Measurements from ENCODE around the gene CLK3.
A peak's percentile ranks its signal among the peaks of the same experiment; 100 is the strongest.

Gene CLK3

GRCh38 chr15:74615508-74616365, at the start of gene CLK3:
TSS of gene CLK3 (plus strand) at chr15:74615836. CDS start at chr15:74619197, 3,361 bp downstream.
- no peak for TF ChIP-seq CTCF (IDR thresholded peaks at IDR 0.05; ENCODE audit: insufficient read depth, low read depth, low read length, missing control alignments)
- peak; percentile 95 for DNase-seq (ENCODE audit: low read depth)
- H3K4me3 ChIP-seq (ENCODE audit: low read length), result peak within 1 kb of the TSS; percentile 99

DNA sequence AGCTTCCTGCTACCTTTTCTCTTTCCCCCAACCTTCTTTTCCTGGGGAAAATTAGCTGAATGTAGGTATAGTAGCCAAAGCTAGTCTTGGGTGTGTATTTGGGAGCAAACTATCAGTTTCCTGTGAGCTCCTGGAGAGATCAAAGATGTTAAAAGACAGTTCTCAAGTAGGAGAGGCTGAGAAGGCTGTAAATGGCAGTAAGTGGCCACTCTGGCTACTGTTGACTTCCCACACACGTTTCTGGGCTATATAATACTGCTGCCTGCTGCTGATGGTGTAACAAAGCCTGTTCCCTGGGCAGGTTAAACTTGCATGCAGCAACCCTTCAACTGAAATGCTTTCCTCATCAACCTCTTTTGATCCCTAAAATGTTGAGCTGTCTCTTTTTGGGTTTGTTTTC, 47.0 kb upstream of the CLK3 start:
- H3K4me3 ChIP-seq (ENCODE audit: low read length), result no peak overlapping the region
- no peak for TF ChIP-seq CTCF (IDR thresholded peaks at IDR 0.05; ENCODE audit: insufficient read depth, low read depth, low read length, missing control alignments)
- no peak for DNase-seq (ENCODE audit: low read depth)

GRCh38 chr15:74569731-74570070, 45.9 kb upstream of the CLK3 start:
- DNase-seq (ENCODE audit: low read depth), result no peak
- TF ChIP-seq CTCF (IDR thresholded peaks at IDR 0.05; ENCODE audit: insufficient read depth, low read depth, low read length, missing control alignments), result no peak
- no peak overlapping the region for H3K4me3 ChIP-seq (ENCODE audit: low read length)

DNA sequence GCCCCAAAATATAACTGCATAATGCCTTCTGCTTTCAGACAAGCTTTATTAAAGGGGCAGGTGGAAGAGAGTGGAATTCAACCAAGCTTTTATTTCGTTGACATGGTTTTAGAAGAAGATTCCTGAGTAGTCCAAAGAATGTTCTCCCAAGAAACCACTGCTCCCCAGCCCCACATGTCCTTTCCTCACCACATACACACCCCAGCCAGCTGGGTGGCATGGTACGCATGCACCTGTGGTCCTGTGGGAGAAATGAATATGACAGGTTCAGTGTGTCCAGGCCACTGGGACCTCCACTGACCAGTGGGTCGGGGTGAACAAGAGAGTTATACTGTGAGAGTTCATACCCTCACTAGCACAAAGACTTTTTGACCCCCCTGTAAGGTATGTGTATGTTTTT, 44.4 kb upstream of the CLK3 start:
- H3K4me3 ChIP-seq (ENCODE audit: low read length), result no peak overlapping the region
- no peak for DNase-seq (ENCODE audit: low read depth)
- no peak for TF ChIP-seq CTCF (IDR thresholded peaks at IDR 0.05; ENCODE audit: insufficient read depth, low read depth, low read length, missing control alignments)

DNA sequence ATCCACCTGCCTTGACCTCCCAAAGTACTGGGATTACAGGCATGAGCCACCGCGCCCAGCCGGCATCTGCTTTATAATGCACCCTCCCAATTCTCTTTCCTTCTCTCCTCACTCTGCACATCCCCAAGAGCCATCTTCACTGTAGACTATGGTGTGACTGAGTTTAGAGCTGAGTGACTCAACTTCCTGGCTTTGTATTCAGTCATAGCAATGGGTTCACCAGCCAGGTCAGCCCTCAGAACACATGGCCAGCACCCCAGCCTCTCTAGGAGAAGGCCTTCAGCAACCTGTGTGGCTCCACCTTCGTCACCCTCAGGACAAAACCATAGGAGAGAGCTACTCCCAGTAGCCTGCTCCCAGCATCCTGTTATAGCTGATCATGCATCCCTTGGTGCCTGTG, 41.6 kb upstream of the CLK3 start:
- DNase-seq (ENCODE audit: low read depth), result peak; percentile 27
- no peak for TF ChIP-seq CTCF (IDR thresholded peaks at IDR 0.05; ENCODE audit: insufficient read depth, low read depth, low read length, missing control alignments)
- H3K4me3 ChIP-seq (ENCODE audit: low read length), result no peak overlapping the region

GRCh38 chr15:74578496-74578994, 37.1 kb upstream of the CLK3 start:
- no peak overlapping the region for H3K4me3 ChIP-seq (ENCODE audit: low read length)
- no peak for TF ChIP-seq CTCF (IDR thresholded peaks at IDR 0.05; ENCODE audit: insufficient read depth, low read depth, low read length, missing control alignments)
- no peak for DNase-seq (ENCODE audit: low read depth)

DNA sequence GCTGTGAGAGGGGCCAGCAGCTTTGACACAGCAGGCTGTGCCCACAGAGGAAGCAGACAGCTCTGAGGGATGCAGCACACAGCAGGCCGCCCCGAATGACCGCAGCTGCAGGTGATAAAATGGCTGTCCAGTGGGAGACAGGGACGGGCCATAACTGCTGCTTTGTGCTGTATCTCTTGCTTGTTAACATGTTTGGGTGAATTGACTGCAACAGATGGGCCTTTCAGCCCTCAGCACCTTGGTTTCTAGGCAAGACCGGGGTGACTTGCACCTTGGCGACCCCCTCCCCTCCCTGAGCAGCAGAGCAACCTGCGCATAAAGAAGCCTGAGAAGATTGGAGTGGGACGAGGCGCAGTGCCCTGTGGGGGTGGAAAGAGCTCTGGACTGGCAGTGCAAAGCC, 36.6 kb upstream of the CLK3 start:
- H3K4me3 ChIP-seq (ENCODE audit: low read length), result no peak overlapping the region
- no peak for TF ChIP-seq CTCF (IDR thresholded peaks at IDR 0.05; ENCODE audit: insufficient read depth, low read depth, low read length, missing control alignments)
- DNase-seq (ENCODE audit: low read depth), result no peak

All from epithelial cell of esophagus (primary cell).